Measurements from ENCODE around the gene TSPAN13.

TSPAN13 gene

GRCh38 chr7:16778476-16778875 lies 24.9 kb downstream of the TSPAN13 start:
- DNase-seq = no peak

GRCh38 chr7:16779051-16779450 lies 25.5 kb downstream of the TSPAN13 start:
- no peak for DNase-seq

- no peak for DNase-seq
These were observed 27.0 kb downstream of the TSPAN13 start for GRCh38 chr7:16780596-16780995.

GRCh38 chr7:16785321-16785720 lies 31.8 kb downstream of the TSPAN13 start:
- DNase-seq = no peak

GRCh38 chr7:16785846-16786245 lies 32.3 kb downstream of the TSPAN13 start:
- DNase-seq = peak; percentile 11

- DNase-seq = no peak
These were observed 32.7 kb downstream of the TSPAN13 start for GRCh38 chr7:16786257-16786656.

GRCh38 chr7:16787127-16787526 lies 33.6 kb downstream of the TSPAN13 start:
- DNase-seq = no peak

- no peak for DNase-seq
These were observed 37.5 kb downstream of the TSPAN13 start for GRCh38 chr7:16791071-16791470.

GRCh38 chr7:16791905-16792698 lies 38.5 kb downstream of the TSPAN13 start:
- peak; percentile 47 for DNase-seq

- DNase-seq = peak; percentile 45
These were observed 41.4 kb downstream of the TSPAN13 start for GRCh38 chr7:16794986-16795385.

GRCh38 chr7:16795624-16796023 lies 42.1 kb downstream of the TSPAN13 start:
- DNase-seq = peak; percentile 88

- peak; percentile 80 for DNase-seq
These were observed 47.6 kb downstream of the TSPAN13 start for GRCh38 chr7:16801111-16801542.

- no peak for DNase-seq
These were observed 48.0 kb downstream of the TSPAN13 start for GRCh38 chr7:16801579-16801978.

GRCh38 chr7:16803125-16803524 lies 49.6 kb downstream of the TSPAN13 start:
- DNase-seq = no peak

- DNase-seq = no peak
These were observed 50.5 kb downstream of the TSPAN13 start for GRCh38 chr7:16803881-16804673.

- no peak for DNase-seq
These were observed 51.3 kb downstream of the TSPAN13 start, which contains the start of gene AGR2 for GRCh38 chr7:16804674-16805439. TSS of gene AGR2 (minus strand) at chr7:16804999. CDS start at chr7:16801796, 3,203 bp downstream.

- DNase-seq = no peak
These were observed 51.9 kb downstream of the TSPAN13 start for GRCh38 chr7:16805441-16805840.

- no peak for DNase-seq
These were observed 56.6 kb downstream of the TSPAN13 start for GRCh38 chr7:16810112-16810511.

GRCh38 chr7:16810573-16810972 lies 57.0 kb downstream of the TSPAN13 start:
- no peak for DNase-seq

- no peak for DNase-seq
These were observed 58.0 kb downstream of the TSPAN13 start for GRCh38 chr7:16811551-16811950.

- DNase-seq = no peak
These were observed 59.1 kb downstream of the TSPAN13 start for GRCh38 chr7:16812542-16813231.

- no peak for DNase-seq
These were observed 59.7 kb downstream of the TSPAN13 start for GRCh38 chr7:16813232-16813616.

GRCh38 chr7:16815001-16815400 lies 61.4 kb downstream of the TSPAN13 start:
- DNase-seq = no peak

Data from NCI-H82 (cell line).